GM19397 (cell line): ENCODE results near the gene ZBTB18.
A peak's percentile ranks its signal among the peaks of the same experiment; 100 is the strongest.
"Not testable (repeated sequence)": the region's sequence is repeated elsewhere in the genome, so short reads cannot be mapped to it uniquely, and the experiment has no call there.

Experiments used
- ATAC-seq: cut with Tn5 transposase; IDR thresholded peaks from one replicate; pipeline ENCODE4 v1.9.1; 2021; ENCODE audit warnings: mild to moderate bottlenecking, moderate library complexity; ENCODE audit not compliant: unreplicated experiment

Gene ZBTB18

GRCh38 chr1:244041466-244042120 is 9.5 kb upstream of the ZBTB18 start:
- ATAC-seq = no peak

- no peak for ATAC-seq
Observed at GRCh38 chr1:244042293-244042692, 8.8 kb upstream of the ZBTB18 start.

- no peak for ATAC-seq
Observed at GRCh38 chr1:244044423-244044822, 6.7 kb upstream of the ZBTB18 start.

GRCh38 chr1:244046254-244046653 is 4.8 kb upstream of the ZBTB18 start:
- ATAC-seq = not testable (repeated sequence)

- ATAC-seq = no peak
Observed at GRCh38 chr1:244046907-244047611, 4.0 kb upstream of the ZBTB18 start.

GRCh38 chr1:244047621-244048255 is 3.3 kb upstream of the ZBTB18 start:
- ATAC-seq = peak; percentile 70

- peak; percentile 76 for ATAC-seq
Observed at GRCh38 chr1:244048256-244049161, 2.6 kb upstream of the ZBTB18 start.

- no peak for ATAC-seq
Observed at GRCh38 chr1:244049162-244050013, 1.7 kb upstream of the ZBTB18 start.

GRCh38 chr1:244050014-244050834 is 859 bp upstream of the ZBTB18 start:
- no peak for ATAC-seq

GRCh38 chr1:244052016-244052727 is 1.1 kb downstream of the ZBTB18 start:
- ATAC-seq = no peak

- no peak for ATAC-seq
Observed at GRCh38 chr1:244052728-244053312, 1.7 kb downstream of the ZBTB18 start.

- no peak for ATAC-seq
Observed at GRCh38 chr1:244053831-244054230, 2.7 kb downstream of the ZBTB18 start.

GRCh38 chr1:244054247-244054923 is 3.3 kb downstream of the ZBTB18 start:
- ATAC-seq = no peak

- ATAC-seq = no peak
Observed at GRCh38 chr1:244054924-244055263, 3.8 kb downstream of the ZBTB18 start.

- no peak for ATAC-seq
Observed at GRCh38 chr1:244056577-244056976, 5.5 kb downstream of the ZBTB18 start.

- ATAC-seq = no peak
Observed at GRCh38 chr1:244057474-244058385, 6.6 kb downstream of the ZBTB18 start.

GRCh38 chr1:244060117-244060516 is 9.0 kb downstream of the ZBTB18 start:
- no peak for ATAC-seq
